Psoas muscle (tissue), 8 donors: ENCODE results near the gene RASA3. TPM values are rescaled to one million over a fixed set of nuclear protein-coding genes. Genes with fewer than 3 reads are reported as not detected.

ENCODE experiments used
- ATAC-seq, 4 donors: fragments of 200-7000 bp; cut with Tn5 transposase; one replicate each; pipeline ENCODE4 v1.9.1; 2020; ENCODE audit warnings: moderate library complexity in 3 of 4, mild to moderate bottlenecking in 2 of 4
- DNase-seq, 2 donors: peaks; one replicate each; pipeline ENCODE4 v3.0.0-alpha.2; 2020
- H3K27ac ChIP-seq: fragments of 200-600 bp; one replicate; pipeline ENCODE4 v1.8.0; 2022
- H3K27me3 ChIP-seq, 3 donors: fragments of 200-600 bp in 1 of 3; one replicate each; pipeline versions ENCODE4 v1.6.1 to v1.8.0; 2013 to 2022; ENCODE audit warnings: low read length in 2 of 3, mild to moderate bottlenecking in 2 of 3, moderate library complexity in 1 of 3; ENCODE audit not compliant: insufficient read depth in 3 of 3
- H3K36me3 ChIP-seq, 2 donors: fragments of 200-600 bp in 1 of 2; one replicate each; pipeline versions ENCODE4 v1.6.1 to v1.8.0; 2013 to 2022; ENCODE audit warnings: low read depth in 1 of 2, mild to moderate bottlenecking in 1 of 2, moderate library complexity in 1 of 2; ENCODE audit not compliant: insufficient read depth in 1 of 2
- H3K4me1 ChIP-seq: fragments of 200-600 bp; one replicate; pipeline ENCODE4 v1.8.0; 2022
- H3K4me3 ChIP-seq: fragments of 200-600 bp; one replicate; pipeline ENCODE4 v1.8.0; 2022; ENCODE audit warnings: mild to moderate bottlenecking
- H3K9me3 ChIP-seq: fragments of 200-600 bp; one replicate; pipeline ENCODE4 v1.8.0; 2022
- WGBS, 3 donors: extraction: QIAGEN DNeasy Blood & Tissue Kit; methylation state at CpG; one replicate each; pipeline versions ENCODE4 v1.1.6 to v1.1.7; 2013; 5-methylcytosine and 5-hydroxymethylcytosine counted together
- intact Hi-C, 2 donors: fragments of 100-400 bp; cut with DNase I; formaldehyde crosslinking; loops; one replicate each; pipeline versions ENCODE4 v1.11.0 to v1.14.2; 2022
- polyA plus RNA-seq, 3 donors: library from polyadenylated mRNA; stranded (reverse); fragments of 200-250 nt; gene quantifications; one replicate each; pipeline ENCODE4 v1.2.3, GENCODE V29; 2013
- total RNA-seq, 4 donors: library from RNA; stranded (reverse); fragmentation: NEBNext Ultra II Directional in 2 of 4; extraction: Animal tissue kit (Norgen Biotek cat#: 25700) in 2 of 4; gene quantifications; one replicate each; pipeline versions ENCODE4 v1.2.1 to v1.2.4, GENCODE V29; 2021 to 2023
- TF ChIP-seq, protein P1 (sequence below): fragments of 200-600 bp; IDR thresholded peaks from one replicate; pipeline ENCODE4 v1.8.0; 2022; ENCODE audit warnings: antibody characterized with exemption
- donor health status: healthy with polysubstance abuse.
- donor health status: DM: no; HTN: no; CAD: no; lungs with moderate emphysema.
- donor health status: Bipolar disorder and iron deficiency.
- donor health status: healthy.
- donor health status: DM: yes; HTN: yes; CAD: no.
- donor health status: DM: no; HTN: no; CAD: no.
- donor health status: DM: no; HTN: no; CAD: no.
- donor health status: DM: yes; HTN: yes; CAD: no.

The RASA3 gene
- total and polyA plus RNA-seq, 7 donors = 4.8 to 24.4 (median 13.1) TPM

DNA sequence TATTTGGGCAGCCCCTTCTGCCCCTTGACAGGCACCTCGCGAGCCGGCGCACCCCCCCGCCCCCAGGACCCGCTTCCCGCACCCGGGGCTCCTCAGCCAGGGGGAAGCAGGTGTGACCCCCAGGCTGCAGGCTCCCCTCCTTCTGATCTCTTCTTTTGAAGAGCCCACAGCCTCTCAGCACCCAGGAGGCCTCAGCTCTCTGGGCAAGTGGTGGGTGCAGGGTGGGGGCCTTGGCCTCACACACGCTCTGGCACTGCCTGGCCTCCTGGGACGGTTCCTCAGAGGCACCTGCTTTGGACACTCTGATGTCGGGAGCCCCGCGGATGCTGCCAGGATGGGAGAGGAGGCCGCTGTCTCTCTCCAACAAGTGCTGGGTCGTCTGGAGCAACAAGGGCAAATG is 157.0 kb downstream of the RASA3 start:
- 81 to 93% (median 86%) methylated on average over 13 to 15 of the region's 15 CpGs for WGBS, 3 donors
- DNase-seq (peak; percentile 10 to 56), ATAC-seq (no peak)
- TF ChIP-seq, protein P1, sequence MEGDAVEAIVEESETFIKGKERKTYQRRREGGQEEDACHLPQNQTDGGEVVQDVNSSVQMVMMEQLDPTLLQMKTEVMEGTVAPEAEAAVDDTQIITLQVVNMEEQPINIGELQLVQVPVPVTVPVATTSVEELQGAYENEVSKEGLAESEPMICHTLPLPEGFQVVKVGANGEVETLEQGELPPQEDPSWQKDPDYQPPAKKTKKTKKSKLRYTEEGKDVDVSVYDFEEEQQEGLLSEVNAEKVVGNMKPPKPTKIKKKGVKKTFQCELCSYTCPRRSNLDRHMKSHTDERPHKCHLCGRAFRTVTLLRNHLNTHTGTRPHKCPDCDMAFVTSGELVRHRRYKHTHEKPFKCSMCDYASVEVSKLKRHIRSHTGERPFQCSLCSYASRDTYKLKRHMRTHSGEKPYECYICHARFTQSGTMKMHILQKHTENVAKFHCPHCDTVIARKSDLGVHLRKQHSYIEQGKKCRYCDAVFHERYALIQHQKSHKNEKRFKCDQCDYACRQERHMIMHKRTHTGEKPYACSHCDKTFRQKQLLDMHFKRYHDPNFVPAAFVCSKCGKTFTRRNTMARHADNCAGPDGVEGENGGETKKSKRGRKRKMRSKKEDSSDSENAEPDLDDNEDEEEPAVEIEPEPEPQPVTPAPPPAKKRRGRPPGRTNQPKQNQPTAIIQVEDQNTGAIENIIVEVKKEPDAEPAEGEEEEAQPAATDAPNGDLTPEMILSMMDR = no peak
- peaks cover 0 to 52% of the 10 kb centered on the region in 2 donors for H3K36me3 ChIP-seq
- H3K9me3 ChIP-seq = no peaks in the 10 kb centered on the region
- peaks cover 12% of the 10 kb centered on the region for H3K4me1 ChIP-seq
- no peak overlapping the region for H3K4me3 ChIP-seq
- H3K27me3 ChIP-seq = no peaks in the 10 kb centered on the region
- H3K27ac ChIP-seq = no peak overlapping the region
- intact Hi-C loops = no loop called here

DNA sequence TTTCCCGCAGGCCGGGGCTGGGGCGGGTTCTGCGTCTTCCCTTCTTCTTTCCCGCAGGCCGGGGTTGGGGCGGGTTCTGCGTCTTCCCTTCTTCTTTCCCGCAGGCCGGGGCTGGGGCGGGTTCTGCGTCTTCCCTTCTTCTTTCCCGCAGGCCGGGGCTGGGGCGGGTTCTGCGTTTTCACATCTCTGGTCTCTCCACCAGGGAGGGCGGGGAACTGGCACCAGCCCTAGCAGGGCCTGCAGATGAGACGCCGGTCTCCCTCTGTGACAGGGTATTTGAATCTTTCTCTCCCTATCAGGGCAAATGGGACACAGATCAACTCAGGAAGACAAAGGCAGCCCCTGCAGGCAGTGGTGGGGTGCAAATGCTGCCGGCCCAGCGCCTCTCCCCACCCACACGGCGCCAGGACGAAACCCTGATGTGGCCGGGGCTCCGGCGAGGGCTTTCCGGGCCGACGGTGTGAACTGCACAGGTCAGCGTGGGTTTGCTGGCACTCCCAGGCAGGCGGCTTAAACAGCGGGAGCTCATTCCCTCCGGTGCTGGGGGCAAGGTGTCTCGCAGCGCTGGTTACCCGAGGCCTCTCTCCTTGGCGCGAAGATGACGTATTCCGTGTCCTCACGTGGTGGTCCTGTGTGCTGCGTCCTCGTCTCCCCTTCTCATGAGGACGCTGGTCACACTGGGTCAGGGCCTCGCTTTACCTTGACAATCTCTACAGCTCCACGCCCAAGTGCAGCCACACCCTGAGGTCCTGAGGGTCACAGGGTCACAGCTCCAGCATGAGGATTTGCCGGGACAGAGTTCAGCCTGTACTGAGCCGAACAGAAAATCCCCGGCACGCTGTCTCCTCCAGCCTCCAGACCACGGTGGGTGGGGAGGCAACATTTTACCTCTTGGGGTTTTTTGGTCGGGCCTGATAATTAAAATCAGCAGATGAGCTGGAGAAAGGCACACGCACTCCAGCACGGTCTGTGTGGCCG is 157.8 kb downstream of the RASA3 start:
- H3K4me1 ChIP-seq = peaks cover 12% of the 10 kb centered on the region
- WGBS, 3 donors = 91 to 95% (median 91%) methylated on average over 46 to 49 of the region's 56 CpGs
- H3K4me3 ChIP-seq = no peak overlapping the region
- no peak overlapping the region for H3K27ac ChIP-seq
- peaks cover 0 to 46% of the 10 kb centered on the region in 2 donors for H3K36me3 ChIP-seq
- TF ChIP-seq, protein P1 = no peak
- H3K27me3 ChIP-seq = no peaks in the 10 kb centered on the region
- intact Hi-C loops = no loop called here
- H3K9me3 ChIP-seq = no peaks in the 10 kb centered on the region
- peak; percentile 9 to 44 for DNase-seq
- ATAC-seq = no peak

DNA sequence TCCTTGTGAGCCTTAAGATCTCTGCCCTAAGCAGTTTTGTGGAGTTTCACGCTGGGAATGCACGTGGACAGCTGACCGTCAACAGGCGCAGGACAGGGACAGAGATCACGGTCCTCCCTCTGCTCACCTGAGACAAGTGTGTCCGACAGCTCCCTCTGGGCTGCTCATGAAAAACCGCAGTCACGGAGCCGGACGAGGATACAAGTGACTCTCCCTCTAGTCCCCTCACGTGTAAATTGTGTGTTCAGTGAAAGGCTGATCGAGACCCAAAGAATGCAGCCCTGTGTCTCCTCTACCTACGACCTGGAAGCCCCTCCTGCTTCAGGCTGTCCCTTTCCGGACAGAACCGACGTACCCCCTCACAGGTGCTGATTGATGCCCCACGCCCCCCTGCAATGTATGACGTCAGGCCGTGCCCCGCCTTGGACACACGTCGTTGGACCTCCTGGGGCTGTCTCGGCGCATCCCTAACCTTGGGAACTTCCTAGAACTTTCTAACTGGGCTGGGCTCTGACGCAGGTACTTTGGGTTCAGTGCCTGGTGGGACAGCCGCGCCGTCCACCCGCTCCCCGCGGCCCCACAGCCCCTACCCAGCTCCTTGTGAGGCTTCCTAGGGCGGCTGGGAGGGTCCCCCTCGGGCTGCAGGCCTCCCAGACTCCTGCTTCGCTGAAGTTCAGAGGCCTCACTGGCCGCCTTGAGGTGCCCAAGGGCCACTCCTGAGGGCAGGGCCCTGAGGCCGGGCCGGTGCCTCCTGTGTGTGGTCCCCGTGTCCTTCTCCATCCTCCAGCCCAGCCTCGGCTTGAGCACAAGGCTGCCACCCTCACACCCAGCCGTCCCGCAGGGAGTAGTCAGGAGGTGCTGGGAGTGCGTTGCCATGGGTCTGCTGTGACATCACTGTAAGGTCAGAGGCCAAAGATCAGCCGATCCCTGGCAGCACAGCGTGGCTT is 158.9 kb downstream of the RASA3 start, which contains the start of gene C13orf46:
Gene C13orf46 (minus strand): TSS at position 859 of the 947 bp plus-strand sequence. CDS start 79 bp downstream, at position 780.
- DNase-seq (peak; percentile 13 to 48), ATAC-seq (no peak)
- TF ChIP-seq, protein P1 = no peak
- no peaks in the 10 kb centered on the region for H3K9me3 ChIP-seq
- WGBS, 3 donors = 91 to 94% (median 91%) methylated on average over 43 to 44 of the region's 44 CpGs
- H3K27ac ChIP-seq = no peak within 1 kb of the TSS
- peaks cover 0 to 35% of the 10 kb centered on the region in 2 donors for H3K36me3 ChIP-seq
- intact Hi-C loops = no loop called here
- no peaks in the 10 kb centered on the region for H3K27me3 ChIP-seq
- no peak within 1 kb of the TSS for H3K4me3 ChIP-seq
- peaks cover 12% of the 10 kb centered on the region for H3K4me1 ChIP-seq

DNA sequence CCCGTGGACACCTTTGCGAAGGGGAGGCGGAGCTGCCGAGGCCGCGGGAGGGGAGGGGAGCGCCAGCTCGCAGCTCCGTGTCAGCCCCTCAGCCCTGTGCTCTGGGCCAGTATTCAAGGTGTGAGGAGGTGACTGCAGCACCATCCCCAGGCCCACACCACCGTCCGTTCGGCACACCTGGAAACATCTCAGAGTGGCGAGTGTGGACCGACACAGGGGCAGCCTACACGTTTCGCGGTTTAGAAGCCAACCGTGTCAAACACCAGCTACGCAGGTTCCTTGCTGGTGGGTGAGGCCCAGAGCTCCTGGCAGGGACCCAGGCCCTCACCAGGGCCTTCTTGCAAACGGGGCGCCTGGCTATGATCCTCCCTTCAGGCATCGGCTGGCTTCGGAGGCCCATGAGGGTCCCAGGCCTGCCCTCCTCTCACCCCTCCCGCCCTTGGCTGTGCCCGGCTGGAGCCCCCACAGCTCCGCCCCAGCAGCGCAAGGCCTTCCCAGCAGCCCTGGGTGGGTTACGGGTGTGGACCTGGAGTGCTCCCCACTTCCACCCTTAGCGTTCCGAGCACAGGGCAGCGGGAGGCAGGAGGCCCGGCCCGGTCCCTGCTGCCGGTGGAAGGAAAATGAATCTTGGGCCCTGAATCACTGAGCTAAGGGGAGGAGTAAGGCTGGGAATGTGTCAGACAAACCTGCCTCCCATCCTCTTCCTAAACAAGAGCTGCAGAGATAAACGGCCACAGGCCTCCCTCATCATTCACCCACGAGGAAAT is 159.8 kb downstream of the RASA3 start:
- TF ChIP-seq, protein P1 = no peak
- intact Hi-C loops = no loop called here
- no peaks in the 10 kb centered on the region for H3K9me3 ChIP-seq
- ATAC-seq = no peak
- peak; percentile 9 to 40 for DNase-seq
- no peaks in the 10 kb centered on the region for H3K27me3 ChIP-seq
- H3K27ac ChIP-seq = no peak overlapping the region
- WGBS, 3 donors = 89 to 90% (median 90%) methylated on average over 32 to 36 of the region's 36 CpGs
- peaks cover 0 to 27% of the 10 kb centered on the region in 2 donors for H3K36me3 ChIP-seq
- peaks cover 12% of the 10 kb centered on the region for H3K4me1 ChIP-seq
- no peak overlapping the region for H3K4me3 ChIP-seq
